Epithelial cell of proximal tubule (primary cell): ENCODE data around the gene COMMD3. TPM values are rescaled to one million over a fixed set of nuclear protein-coding genes. Genes with fewer than 3 reads are reported as not detected.

Experiments
- DNase-seq: peaks from one replicate; pipeline ENCODE4 v3.0.0-alpha.2; 2011; ENCODE audit warnings: low read depth
- H3K4me3 ChIP-seq: 2 replicates; pipeline ENCODE4 v1.5.1; 2011; ENCODE audit warnings: low read depth, mild to moderate bottlenecking, low read length
- total RNA-seq: library from RNA; depleted of rRNA; stranded (reverse); fragments of >200 nt; gene quantifications from 2 replicates; pipeline ENCODE4 v1.2.3, GENCODE V29; 2015
- TF ChIP-seq, protein P1 (sequence below): conservative IDR thresholded peaks from 2 replicates; pipeline ENCODE4 v1.5.1; 2012; ENCODE audit warnings: low read depth, mild to moderate bottlenecking, low read length

Gene COMMD3
- total RNA-seq, 1 donor from 2014 or later = 43.8 TPM

DNA sequence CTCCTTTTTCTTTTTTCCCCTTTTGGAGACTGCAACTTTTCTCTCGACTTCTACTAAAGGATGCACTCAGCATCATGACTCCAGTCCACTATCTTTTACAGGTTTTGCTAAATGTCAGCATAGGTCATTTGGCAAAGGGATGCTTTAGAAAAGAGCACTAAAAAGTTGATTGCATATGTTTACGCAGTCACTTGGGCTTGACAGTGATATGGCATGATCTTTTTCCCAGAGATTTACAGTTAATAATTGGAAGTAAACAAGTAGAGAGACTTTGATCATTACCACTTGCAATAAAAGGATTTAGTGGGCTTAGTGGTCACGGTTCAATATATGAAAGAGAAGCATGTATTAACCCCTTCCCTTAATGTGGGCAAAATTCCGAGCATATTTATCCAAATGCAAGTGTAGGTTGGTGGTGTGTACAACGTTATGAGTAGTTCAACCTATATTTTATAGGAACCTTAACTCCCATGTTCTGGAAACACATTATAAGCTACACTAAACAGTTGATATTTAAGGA, 6.5 kb downstream of the COMMD3 start:
- peak overlapping the region; percentile 67 for H3K4me3 ChIP-seq
- no peak for DNase-seq

DNA sequence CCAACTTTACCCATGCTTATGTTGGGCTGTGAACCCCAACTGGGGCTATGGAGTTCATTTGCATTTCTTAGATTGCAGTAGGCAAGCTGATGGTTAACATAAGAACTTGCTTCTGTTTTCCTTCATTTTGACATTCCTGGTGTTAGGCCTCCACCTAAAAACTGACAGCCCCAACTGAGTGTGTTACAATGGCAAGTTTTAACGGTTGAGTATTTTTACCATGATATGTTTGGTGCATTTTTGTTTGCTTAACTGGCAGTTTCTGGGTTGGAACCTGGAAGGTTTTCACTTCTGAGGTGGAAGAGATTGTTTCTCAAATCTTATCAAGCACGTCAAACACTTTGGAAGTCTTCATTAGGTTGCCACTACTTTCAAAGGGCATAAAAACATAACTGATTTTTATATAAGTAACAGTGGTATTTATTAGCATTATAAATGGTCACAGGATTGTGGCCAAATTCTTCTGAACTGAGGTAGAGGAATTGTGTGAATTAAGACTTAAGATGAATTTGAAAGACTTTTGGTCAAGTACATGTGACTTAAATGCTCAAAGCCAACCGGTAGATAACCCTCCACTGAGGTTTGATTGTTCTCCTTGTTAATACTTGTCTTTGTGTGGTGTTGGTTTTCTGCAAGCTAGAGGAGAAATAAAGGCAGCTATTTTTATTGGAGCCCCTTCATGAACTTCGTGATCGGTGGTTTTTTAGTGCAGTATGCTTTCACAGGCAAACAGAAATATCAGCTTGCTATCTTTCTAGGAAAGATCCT, 7.5 kb downstream of the COMMD3 start:
- DNase-seq = no peak
- TF ChIP-seq, protein P1, sequence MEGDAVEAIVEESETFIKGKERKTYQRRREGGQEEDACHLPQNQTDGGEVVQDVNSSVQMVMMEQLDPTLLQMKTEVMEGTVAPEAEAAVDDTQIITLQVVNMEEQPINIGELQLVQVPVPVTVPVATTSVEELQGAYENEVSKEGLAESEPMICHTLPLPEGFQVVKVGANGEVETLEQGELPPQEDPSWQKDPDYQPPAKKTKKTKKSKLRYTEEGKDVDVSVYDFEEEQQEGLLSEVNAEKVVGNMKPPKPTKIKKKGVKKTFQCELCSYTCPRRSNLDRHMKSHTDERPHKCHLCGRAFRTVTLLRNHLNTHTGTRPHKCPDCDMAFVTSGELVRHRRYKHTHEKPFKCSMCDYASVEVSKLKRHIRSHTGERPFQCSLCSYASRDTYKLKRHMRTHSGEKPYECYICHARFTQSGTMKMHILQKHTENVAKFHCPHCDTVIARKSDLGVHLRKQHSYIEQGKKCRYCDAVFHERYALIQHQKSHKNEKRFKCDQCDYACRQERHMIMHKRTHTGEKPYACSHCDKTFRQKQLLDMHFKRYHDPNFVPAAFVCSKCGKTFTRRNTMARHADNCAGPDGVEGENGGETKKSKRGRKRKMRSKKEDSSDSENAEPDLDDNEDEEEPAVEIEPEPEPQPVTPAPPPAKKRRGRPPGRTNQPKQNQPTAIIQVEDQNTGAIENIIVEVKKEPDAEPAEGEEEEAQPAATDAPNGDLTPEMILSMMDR = no peak
- no peak overlapping the region for H3K4me3 ChIP-seq

More for the DNA sequence above, 6.5 kb downstream of the COMMD3 start:
- TF ChIP-seq, protein P1 = no peak

DNA sequence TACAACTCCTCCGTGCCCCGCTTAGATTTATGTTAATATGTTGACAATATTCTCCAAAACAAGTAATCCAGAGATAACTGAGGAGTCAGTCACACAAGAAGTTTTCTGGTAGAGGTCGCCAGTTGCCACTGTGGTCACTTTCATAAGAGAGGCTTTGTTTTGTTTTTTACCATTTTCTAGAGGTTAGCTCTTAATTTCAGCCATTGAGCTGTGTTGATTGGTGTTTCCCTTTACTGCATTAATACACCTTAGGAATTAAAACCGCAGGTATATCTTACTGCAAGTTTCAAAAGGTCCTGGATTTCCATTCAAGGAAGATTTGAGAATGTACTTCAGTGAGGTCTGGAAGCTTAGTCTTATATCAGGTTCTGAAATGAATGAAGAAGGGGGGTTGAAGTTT, 8.2 kb downstream of the COMMD3 start:
- TF ChIP-seq, protein P1 = no peak
- no peak for DNase-seq
- peak overlapping the region; percentile 60 for H3K4me3 ChIP-seq

DNA sequence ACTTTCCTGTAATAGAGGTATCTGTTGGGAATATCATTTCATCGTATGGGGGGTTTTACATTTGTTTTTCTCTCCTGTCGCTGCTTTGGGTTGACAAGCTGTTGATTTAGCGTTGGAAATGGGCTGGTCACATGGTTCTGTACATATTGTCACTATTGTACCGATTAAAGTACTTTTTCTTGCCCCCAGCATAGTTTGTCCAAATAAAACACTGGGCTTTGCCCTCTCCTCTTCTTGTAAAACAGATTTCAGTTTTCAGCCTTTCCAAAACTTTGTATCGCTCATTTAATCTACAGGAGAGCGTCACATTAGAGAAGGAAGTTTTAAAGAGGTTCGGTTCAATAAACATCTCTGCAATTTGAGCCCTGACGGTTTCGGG, 8.7 kb downstream of the COMMD3 start:
- H3K4me3 ChIP-seq = peak overlapping the region; percentile 60
- no peak for DNase-seq
- TF ChIP-seq, protein P1 = no peak

DNA sequence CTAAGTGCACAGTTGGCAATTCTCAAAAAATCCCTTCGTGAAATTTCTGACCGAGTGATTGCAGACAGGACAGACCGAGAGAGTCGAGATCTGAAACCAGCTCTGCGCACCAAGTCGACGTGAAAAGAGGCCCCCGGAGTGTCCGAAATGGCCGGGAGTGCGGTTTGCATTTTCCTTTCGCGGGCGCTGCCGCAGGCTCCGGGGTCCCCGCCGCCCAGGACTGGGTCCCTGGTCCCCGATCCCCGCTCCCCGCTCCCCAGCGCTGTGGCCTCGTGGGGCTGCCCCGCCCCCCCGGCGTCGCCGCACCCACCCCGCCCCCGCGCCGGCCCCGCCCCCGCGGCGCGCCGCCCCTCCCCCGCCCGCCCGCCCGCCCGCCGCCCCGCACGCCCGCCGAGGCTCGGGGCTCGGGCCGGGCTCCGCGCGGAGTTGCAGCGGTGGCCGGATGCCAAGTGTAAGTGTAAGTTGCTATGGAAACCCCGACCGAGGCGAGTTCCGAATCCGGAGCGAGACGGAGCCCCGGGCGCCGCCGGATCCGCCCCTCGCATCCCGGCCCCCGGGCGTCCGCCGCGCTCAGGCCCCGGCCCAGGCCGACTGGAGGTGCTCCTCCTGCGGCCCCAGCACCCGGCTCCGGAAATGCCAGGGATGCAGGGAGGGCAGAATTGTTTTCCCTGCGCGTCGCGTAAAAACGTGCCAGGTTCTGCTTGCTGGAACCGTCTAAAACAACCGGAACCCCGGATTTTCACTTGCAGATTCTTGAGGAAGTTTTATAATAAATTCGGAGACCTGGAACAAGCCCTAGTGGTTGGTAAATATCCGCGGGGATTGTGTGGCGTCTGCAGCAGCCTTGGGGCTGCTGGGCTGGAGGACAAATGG, 9.3 kb downstream of the COMMD3 start:
- DNase-seq = no peak
- TF ChIP-seq, protein P1 = no peak
- H3K4me3 ChIP-seq = peak overlapping the region; percentile 60

DNA sequence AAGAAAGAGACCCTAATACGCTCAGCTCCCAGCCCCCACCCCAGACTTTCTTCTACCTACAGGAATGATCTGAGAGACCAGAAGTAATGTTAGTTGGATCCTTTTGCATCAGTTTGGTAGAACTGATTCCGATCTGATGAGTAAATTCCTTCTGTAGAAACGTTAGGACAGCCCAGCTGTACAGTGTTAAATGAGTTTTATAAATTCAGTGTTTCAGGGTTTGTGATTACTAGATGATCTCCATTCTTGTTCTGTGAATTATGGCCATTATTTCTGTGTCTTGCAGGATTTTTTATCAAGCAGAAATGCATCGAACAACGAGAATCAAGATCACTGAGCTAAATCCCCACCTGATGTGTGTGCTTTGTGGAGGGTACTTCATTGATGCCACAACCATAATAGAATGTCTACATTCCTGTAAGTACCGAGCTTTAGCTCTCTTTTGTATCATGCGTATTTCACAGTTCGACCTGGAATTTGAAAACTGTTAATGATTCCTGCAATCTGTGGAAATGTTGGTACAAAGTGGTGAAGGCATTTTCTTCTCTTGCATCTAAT, 10.0 kb downstream of the COMMD3 start:
- TF ChIP-seq, protein P1 = no peak

More for the DNA sequence above, 10.0 kb downstream of the COMMD3 start:
- DNase-seq = no peak
- H3K4me3 ChIP-seq = peak overlapping the region; percentile 60
